VCaP (cell line): ENCODE measurements around the gene SLC46A3.

Source experiments
- H3K27ac ChIP-seq: fragments of 450-650 bp; 2 replicates; pipeline ENCODE4 v1.5.1; 2017
- TF ChIP-seq, protein P1 (sequence below): fragments of 450-650 bp; conservative IDR thresholded peaks from 2 replicates; pipeline ENCODE4 v1.5.1; 2017; ENCODE audit warnings: mild to moderate bottlenecking, moderate library complexity

The SLC46A3 gene, protein sequence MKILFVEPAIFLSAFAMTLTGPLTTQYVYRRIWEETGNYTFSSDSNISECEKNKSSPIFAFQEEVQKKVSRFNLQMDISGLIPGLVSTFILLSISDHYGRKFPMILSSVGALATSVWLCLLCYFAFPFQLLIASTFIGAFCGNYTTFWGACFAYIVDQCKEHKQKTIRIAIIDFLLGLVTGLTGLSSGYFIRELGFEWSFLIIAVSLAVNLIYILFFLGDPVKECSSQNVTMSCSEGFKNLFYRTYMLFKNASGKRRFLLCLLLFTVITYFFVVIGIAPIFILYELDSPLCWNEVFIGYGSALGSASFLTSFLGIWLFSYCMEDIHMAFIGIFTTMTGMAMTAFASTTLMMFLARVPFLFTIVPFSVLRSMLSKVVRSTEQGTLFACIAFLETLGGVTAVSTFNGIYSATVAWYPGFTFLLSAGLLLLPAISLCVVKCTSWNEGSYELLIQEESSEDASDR

DNA sequence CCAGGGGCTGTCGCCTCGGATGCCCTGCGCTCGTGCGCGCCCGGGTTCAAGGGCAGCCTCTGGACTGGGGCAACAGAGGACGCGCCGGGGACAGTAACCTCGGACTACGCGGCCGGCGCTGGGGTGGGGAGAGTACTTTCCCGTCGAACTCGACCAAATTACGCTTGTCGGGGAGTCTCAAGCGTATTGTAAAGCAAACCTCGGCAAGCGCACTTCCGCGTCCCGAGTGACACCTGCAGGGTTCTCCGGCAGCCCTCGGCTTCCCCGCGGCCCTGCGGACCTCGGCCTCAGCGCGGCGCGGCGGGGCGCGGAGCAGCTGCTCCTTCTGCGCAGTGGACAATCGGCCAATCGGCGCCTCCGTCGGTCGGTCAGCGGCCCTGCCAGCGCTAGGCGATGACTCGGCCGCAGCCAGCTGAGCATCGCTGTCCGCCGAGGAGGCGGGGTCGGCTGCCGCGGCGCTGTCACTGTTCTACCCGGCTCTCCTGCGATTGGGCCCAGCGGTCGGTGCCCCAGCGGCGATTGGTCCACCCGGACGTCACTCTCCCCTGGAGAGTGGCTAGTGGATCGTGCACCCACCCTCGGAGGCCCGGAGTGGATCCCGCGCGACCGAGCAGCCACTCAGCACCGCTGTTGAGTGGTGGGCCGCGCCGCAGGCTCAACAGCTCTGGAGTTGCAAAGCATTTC, at the start of gene SLC46A3:
Gene SLC46A3, minus strand, starts transcription at position 428 of the 684 bp plus-strand sequence. CDS start 972 bp downstream, outside the sequence.
- TF ChIP-seq, protein P1, sequence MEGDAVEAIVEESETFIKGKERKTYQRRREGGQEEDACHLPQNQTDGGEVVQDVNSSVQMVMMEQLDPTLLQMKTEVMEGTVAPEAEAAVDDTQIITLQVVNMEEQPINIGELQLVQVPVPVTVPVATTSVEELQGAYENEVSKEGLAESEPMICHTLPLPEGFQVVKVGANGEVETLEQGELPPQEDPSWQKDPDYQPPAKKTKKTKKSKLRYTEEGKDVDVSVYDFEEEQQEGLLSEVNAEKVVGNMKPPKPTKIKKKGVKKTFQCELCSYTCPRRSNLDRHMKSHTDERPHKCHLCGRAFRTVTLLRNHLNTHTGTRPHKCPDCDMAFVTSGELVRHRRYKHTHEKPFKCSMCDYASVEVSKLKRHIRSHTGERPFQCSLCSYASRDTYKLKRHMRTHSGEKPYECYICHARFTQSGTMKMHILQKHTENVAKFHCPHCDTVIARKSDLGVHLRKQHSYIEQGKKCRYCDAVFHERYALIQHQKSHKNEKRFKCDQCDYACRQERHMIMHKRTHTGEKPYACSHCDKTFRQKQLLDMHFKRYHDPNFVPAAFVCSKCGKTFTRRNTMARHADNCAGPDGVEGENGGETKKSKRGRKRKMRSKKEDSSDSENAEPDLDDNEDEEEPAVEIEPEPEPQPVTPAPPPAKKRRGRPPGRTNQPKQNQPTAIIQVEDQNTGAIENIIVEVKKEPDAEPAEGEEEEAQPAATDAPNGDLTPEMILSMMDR, result peak; percentile 11; the same call in 1 of the 2 replicates

DNA sequence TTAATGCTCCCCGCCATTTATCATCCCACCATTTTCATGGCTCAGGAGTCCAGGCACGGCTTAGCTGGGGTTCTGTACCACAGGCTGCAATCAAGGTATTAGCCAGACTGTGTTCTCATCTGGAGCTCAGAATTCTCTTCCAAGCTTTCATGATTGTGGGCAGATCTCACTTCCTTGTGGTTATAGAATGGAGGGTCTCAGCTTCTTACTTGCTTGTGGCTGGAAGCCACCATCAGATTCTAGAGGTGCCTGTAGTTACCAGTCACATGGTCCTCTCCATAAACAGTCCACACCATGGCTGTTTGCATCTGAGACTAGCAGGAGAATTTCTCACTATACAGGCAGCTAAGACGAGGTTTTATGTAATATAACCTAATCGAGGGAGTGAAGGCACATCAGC, 45.1 kb upstream of the SLC46A3 start:
- TF ChIP-seq, protein P1, result no peak
- no peak overlapping the region for H3K27ac ChIP-seq

More for the DNA sequence above, at the start of gene SLC46A3:
- H3K27ac ChIP-seq, result peak within 1 kb of the TSS; percentile 59

DNA sequence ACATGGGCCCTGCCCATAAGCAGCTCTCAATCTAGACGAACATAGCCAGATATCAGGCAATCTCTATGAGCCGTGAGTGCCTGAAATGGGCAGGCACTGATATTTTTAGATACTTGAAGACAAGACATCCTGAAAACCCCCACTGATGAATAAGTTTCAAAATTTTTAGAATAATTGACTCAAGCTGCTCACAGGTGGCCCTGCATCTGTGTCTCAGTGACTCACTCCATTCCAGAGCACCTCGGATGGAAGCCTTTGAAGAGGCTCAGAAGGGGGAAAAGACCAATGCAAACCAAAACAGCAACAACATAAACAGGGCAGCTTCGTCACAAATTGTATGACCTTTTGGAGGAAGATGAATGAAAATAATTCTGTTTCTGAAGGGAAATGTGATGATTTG, 42.8 kb upstream of the SLC46A3 start:
- H3K27ac ChIP-seq, result no peak overlapping the region
- TF ChIP-seq, protein P1, result no peak

DNA sequence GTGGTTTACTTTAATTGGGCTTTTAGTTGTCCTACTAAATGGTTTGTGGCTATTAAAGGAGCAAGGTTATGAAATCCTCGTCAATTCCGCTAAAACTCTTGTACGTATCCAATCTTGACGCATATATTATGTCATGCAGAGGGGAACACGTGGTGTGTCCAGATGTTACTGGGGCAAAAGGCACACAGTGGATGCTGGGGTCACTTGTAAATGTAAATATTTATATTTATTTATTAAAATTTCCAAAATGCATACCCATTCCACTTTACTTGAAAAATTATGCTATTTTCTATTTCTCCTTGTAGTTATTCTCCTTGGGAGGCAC, 36.7 kb upstream of the SLC46A3 start:
- H3K27ac ChIP-seq, result peak overlapping the region; percentile 59
- TF ChIP-seq, protein P1, result no peak

DNA sequence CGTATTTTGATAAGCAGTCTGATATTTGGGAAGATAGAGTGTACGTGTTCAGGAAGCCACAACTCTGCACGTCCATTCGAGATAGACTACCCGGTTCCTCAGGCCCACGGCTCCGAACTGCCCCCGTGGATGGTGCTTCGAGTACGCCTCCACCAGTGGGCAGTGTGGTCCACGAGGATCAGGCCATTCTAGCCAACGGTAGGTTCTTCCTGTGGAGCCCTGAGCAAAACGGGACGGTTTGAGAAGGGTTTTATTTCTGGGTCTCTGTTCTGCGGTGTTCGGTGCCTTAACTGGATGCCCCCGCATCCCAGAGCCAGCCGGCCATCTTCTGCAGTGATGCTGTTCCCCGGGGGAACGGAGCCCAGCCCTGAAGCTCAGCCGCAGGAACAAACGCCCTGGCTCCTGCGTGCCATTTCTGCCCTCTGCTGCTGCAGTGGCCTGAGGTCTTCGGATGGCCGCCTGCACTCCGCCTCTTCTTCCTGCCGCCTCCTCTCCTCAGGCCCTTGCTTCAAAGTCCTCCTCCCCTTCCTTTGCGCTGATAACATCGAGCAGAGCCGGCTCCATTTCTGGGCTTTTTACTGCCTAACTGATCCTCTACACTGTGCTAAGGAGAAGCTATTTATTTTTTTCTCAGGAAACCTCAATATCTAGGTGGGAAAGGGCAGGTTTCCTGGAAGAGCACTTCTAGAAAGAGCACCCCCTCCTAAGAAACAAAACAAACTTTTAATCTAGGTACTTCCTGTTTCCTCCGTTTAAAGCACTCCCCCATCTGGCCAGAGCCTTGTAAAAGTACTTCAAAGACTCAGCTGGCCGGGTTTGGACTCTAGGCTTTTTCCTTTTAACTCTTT, 36.2 kb upstream of the SLC46A3 start:
- H3K27ac ChIP-seq, result peak overlapping the region; percentile 59
- TF ChIP-seq, protein P1, result 0 out of 2 replicates have a peak, but pooled peaks have one; percentile 16

DNA sequence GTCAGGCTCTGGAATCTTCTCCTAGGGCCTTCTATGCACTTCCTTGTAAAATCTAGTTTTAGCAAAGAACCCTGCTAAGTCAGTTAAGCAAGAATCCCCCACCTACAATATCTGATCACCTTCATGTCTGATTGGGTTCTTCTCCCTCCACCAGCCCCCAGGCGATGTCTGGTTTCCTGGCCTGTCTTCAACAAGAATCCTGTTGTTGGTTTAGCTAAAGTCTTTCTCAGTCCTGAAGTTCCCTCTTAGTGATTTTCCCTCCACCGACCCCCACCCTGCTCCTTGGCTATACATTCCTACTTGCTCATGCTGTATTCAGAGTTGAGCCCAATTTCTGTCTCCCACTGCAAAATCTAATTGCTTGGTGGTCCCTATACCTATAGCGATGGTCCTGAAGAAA, 35.2 kb upstream of the SLC46A3 start:
- H3K27ac ChIP-seq, result peak overlapping the region; percentile 30; the same call in 1 of the 2 replicates
- TF ChIP-seq, protein P1, result no peak
